Keratinocyte (primary cell): ENCODE measurements around the gene SPATA20. TPM values are rescaled to one million over a fixed set of nuclear protein-coding genes. Genes with fewer than 3 reads are reported as not detected.

Experiments
- DNase-seq: peaks from one replicate; pipeline ENCODE4 v3.0.0-alpha.2; 2011; ENCODE audit warnings: low read depth, missing footprints, low spot score
- FAIRE-seq: peaks from 2 replicates; lab custom pipeline; 2011; peaks lifted over from hg19 to GRCh38; lab: Jason Lieb, UNC
- H2AFZ ChIP-seq: 2 replicates; pipeline ENCODE4 v1.6.0; 2012; ENCODE audit warnings: low read length, control low read depth, inconsistent platforms; ENCODE audit not compliant: control insufficient read depth
- H3K27ac ChIP-seq: 2 replicates; pipeline ENCODE4 v1.5.1; 2011; ENCODE audit warnings: low read length; ENCODE audit not compliant: control insufficient read depth, insufficient read depth
- H3K27me3 ChIP-seq: 3 replicates; pipeline ENCODE4 v1.6.0; 2011; ENCODE audit warnings: low read length; ENCODE audit not compliant: control insufficient read depth, insufficient read depth; ENCODE audit errors: extremely low read depth
- H3K36me3 ChIP-seq, 2 experiments: 2 replicates in 1 of 2; 3 replicates in 1 of 2; pipeline ENCODE4 v1.5.1; 2011; ENCODE audit warnings: low read length in 2 of 2, mild to moderate bottlenecking in 1 of 2; ENCODE audit not compliant: control insufficient read depth in 2 of 2, insufficient read depth in 2 of 2; ENCODE audit errors: extremely low read depth in 1 of 2
- H3K4me1 ChIP-seq: 3 replicates; pipeline ENCODE4 v1.5.1; 2011; ENCODE audit warnings: low read length; ENCODE audit not compliant: control insufficient read depth, insufficient read depth; ENCODE audit errors: extremely low read depth
- H3K4me2 ChIP-seq: 3 replicates; pipeline ENCODE4 v1.6.0; 2011; ENCODE audit warnings: low read depth, low read length; ENCODE audit not compliant: control insufficient read depth, insufficient read depth; ENCODE audit errors: extremely low read depth
- H3K4me3 ChIP-seq, 3 experiments: fragments of 200-600 bp in 1 of 3; sonication (generic) in 1 of 3; 2 replicates in 2 of 3; 3 replicates in 1 of 3; pipeline ENCODE4 v1.5.1; 2011 to 2016; ENCODE audit warnings: low read length in 3 of 3, mild to moderate bottlenecking in 3 of 3, control low read depth in 2 of 3, inconsistent platforms in 1 of 3, low read depth in 1 of 3, mixed read lengths in 1 of 3, mixed run types in 1 of 3, moderate library complexity in 1 of 3; ENCODE audit not compliant: control insufficient read depth in 2 of 3, insufficient read depth in 2 of 3; ENCODE audit errors: extremely low read depth in 1 of 3
- H3K79me2 ChIP-seq: 2 replicates; pipeline ENCODE4 v1.6.0; 2012; ENCODE audit warnings: low read length; ENCODE audit not compliant: control insufficient read depth, insufficient read depth
- H3K9ac ChIP-seq: 3 replicates; pipeline ENCODE4 v1.6.0; 2011; ENCODE audit warnings: low read length; ENCODE audit not compliant: control insufficient read depth, insufficient read depth; ENCODE audit errors: extremely low read depth
- H3K9me1 ChIP-seq: 3 replicates; pipeline ENCODE4 v1.6.0; 2011; ENCODE audit warnings: low read length; ENCODE audit not compliant: control insufficient read depth, insufficient read depth; ENCODE audit errors: extremely low read depth
- H3K9me3 ChIP-seq: 2 replicates; pipeline ENCODE4 v1.5.1; 2012; ENCODE audit warnings: low read depth, low read length; ENCODE audit not compliant: control insufficient read depth
- H4K20me1 ChIP-seq: 3 replicates; pipeline ENCODE4 v1.6.0; 2011; ENCODE audit warnings: low read length; ENCODE audit not compliant: control insufficient read depth, insufficient read depth; ENCODE audit errors: extremely low read depth
- EZH2 ChIP-seq: IDR thresholded peaks from one replicate; pipeline ENCODE4 v1.6.1; 2012; ENCODE audit warnings: inconsistent platforms, mild to moderate bottlenecking, low read length, moderate library complexity
- dilution Hi-C: fragments of 300-500 bp; cut with MboI; formaldehyde crosslinking; loops from one replicate; pipeline ENCODE4 v1.7.0; 2020; ENCODE audit warnings: low sequenced_read_pairs; ENCODE audit not compliant: extremely low pct_ligation_motif_present
- polyA plus RNA-seq, 5 experiments: library from polyadenylated mRNA; depleted of rRNA in 3 of 5; stranded (reverse) in 3 of 5; stranded (forward) in 1 of 5; unstranded in 1 of 5; fragments of >200 nt; gene quantifications; 1 replicate in 1 of 5; 2 replicates in 3 of 5; 3 replicates in 1 of 5; pipeline versions ENCODE4 v1.2.1 to v1.2.3, GENCODE V29; 2011 to 2012; ENCODE audit warnings: missing spikeins in 2 of 5, low read depth in 1 of 5, low replicate concordance in 1 of 5
- TF ChIP-seq, protein P1 (sequence below), 3 experiments: IDR thresholded peaks in 1 of 3; conservative IDR thresholded peaks in 1 of 3; optimal IDR thresholded peaks in 1 of 3; 2 replicates in 2 of 3; 3 replicates in 1 of 3; pipeline versions ENCODE3 to v1.5.1; 2011; ENCODE audit warnings: low read length in 3 of 3, mild to moderate bottlenecking in 3 of 3, moderate library complexity in 2 of 3, control low read depth in 1 of 3, inconsistent platforms in 1 of 3; ENCODE audit not compliant: insufficient read depth in 2 of 3; ENCODE audit errors: extremely low read depth in 1 of 3

Gene SPATA20
- polyA plus RNA-seq, 1 donor (not counting 4 experiments of a cell fraction or from before 2014, with no cell fraction given), result 17.2 TPM

DNA sequence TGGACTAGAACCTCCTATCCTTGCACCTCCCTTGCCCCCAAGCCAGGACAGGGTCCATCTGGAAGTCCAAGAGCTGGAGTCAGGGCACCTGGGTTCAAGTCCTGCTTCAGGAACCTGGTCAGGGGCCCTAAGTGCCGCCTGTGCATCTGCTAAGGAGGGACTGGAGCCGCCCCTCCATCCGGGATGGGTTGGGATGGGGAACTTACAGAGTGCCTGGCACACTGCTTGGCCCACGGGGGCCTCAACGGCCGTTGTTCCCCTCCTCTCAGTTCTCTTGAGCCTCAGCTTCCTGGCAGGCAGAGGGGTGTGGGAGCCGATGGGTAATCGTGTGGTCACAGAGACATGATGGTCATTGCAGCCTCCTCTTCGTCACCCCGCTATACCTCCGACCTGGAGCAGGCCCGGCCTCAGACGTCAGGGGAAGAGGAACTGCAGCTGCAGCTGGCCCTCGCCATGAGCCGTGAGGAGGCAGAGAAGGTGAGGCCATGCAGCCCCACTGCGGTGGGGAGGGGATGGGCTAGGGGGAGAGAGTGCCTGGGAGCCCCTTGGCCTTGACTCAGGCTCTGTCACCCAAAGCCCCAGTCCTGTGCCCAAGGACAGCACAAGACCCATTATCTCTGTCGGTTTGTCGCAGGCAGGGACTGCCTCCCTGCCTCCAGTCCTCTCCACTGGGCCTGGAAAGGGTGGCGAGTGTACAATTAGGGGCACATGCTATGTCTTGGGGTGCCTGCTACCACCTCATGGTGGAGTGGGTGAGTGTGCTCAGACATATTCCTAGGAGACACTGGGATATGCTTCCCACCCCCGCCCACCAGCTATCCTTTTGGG is 9.0 kb upstream of the SPATA20 start:
- Histone ChIP-seq H2AFZ (no peak overlapping the region), H3K79me2 (peaks cover 67% of the 10 kb centered on the region), H3K4me3 (peak overlapping the region in 2 of 3 experiments; percentile 26 to 82), H3K27ac (no peak overlapping the region), H3K9me1 (peaks cover 3% of the 10 kb centered on the region), H3K9me3 (no peaks in the 10 kb centered on the region), H3K4me2 (peak overlapping the region; percentile 93), H3K9ac (no peak overlapping the region), H3K36me3 (peaks cover 26 to 58% of the 10 kb centered on the region in 2 experiments), H4K20me1 (peaks cover 7% of the 10 kb centered on the region), H3K4me1 (peaks cover 78% of the 10 kb centered on the region), H3K27me3 (no peaks in the 10 kb centered on the region)
- TF ChIP-seq, protein P1, sequence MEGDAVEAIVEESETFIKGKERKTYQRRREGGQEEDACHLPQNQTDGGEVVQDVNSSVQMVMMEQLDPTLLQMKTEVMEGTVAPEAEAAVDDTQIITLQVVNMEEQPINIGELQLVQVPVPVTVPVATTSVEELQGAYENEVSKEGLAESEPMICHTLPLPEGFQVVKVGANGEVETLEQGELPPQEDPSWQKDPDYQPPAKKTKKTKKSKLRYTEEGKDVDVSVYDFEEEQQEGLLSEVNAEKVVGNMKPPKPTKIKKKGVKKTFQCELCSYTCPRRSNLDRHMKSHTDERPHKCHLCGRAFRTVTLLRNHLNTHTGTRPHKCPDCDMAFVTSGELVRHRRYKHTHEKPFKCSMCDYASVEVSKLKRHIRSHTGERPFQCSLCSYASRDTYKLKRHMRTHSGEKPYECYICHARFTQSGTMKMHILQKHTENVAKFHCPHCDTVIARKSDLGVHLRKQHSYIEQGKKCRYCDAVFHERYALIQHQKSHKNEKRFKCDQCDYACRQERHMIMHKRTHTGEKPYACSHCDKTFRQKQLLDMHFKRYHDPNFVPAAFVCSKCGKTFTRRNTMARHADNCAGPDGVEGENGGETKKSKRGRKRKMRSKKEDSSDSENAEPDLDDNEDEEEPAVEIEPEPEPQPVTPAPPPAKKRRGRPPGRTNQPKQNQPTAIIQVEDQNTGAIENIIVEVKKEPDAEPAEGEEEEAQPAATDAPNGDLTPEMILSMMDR (optimal IDR thresholded peaks at IDR 0.05 in 1 of 3, IDR thresholded peaks at IDR 0.05 in 1 of 3, conservative IDR thresholded peaks at IDR 0.05 in 1 of 3; ENCODE audit: extremely low read depth in 1 of 3, insufficient read depth in 2 of 3, low read length in 3 of 3), result no peak
- TF ChIP-seq EZH2, result no peak
- FAIRE-seq (no peak), DNase-seq (no peak)
- dilution Hi-C loops, result no loop called here

DNA sequence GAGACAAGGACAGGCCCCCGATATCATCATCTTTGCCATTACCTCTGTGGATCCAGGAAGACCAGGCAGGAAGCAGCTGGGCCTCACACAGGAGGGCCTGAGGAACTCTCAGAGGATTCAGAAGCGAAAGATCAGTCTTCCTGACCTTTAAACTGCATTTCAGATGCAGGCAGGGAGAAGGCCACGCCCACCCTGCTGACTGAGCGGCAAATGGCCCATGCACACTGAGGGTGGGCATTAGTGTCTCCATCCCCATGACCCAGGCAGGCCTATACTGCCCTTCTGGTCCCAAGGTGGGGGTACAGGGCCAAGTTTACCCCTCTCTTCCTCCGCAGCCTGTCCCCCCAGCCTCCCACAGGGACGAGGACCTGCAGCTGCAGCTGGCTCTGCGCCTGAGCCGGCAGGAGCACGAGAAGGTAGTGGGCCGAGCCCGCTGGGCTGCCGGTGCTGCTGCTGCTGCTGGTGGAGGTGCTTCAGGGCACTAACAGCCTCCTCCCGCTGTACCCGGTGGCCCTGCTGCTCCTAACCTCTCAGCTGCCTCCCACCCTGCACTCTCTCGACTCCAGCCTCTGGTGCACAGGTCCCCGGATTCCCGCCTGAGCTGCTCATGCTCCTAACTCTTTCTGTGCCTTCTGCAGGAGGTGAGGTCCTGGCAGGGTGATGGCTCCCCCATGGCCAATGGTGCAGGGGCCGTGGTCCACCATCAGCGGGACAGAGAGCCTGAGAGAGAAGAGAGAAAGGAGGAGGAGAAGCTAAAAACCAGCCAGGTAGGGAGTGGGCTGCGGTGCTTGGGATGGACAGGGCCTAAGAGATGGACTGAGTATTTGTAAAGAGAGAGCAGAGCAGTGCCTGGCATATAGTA is 8.2 kb upstream of the SPATA20 start:
- dilution Hi-C loops, result no loop called here
- H3K27me3 ChIP-seq, result no peaks in the 10 kb centered on the region
- DNase-seq (no peak), FAIRE-seq (no peak)
- no peak for TF ChIP-seq EZH2
- TF ChIP-seq, protein P1 (optimal IDR thresholded peaks at IDR 0.05 in 1 of 3, IDR thresholded peaks at IDR 0.05 in 1 of 3, conservative IDR thresholded peaks at IDR 0.05 in 1 of 3; ENCODE audit: extremely low read depth in 1 of 3, insufficient read depth in 2 of 3, low read length in 3 of 3), result no peak
- no peak overlapping the region for H3K4me3 ChIP-seq
- no peaks in the 10 kb centered on the region for H3K9me3 ChIP-seq
- no peak overlapping the region for H3K27ac ChIP-seq
- H3K9me1 ChIP-seq, result peaks cover 3% of the 10 kb centered on the region
- peaks cover 7% of the 10 kb centered on the region for H4K20me1 ChIP-seq
- peaks cover 26 to 59% of the 10 kb centered on the region in 2 experiments for H3K36me3 ChIP-seq
- H3K4me1 ChIP-seq, result peaks cover 84% of the 10 kb centered on the region
- peak overlapping the region; percentile 31 for H3K4me2 ChIP-seq
- H3K9ac ChIP-seq, result no peak overlapping the region
- no peak overlapping the region for H2AFZ ChIP-seq
- H3K79me2 ChIP-seq, result peaks cover 59% of the 10 kb centered on the region
